Transverse colon (tissue), 4 donors: Measurements from ENCODE around the gene IGSF3. TPM values are rescaled to one million over a fixed set of nuclear protein-coding genes. Genes with fewer than 3 reads are reported as not detected.

Experiments
- DNase-seq: peaks from one replicate; pipeline ENCODE4 v3.0.0-alpha.2; 2019
- H3K27ac ChIP-seq, 4 donors: fragments of 200-600 bp; sonication (generic); 2 replicates each; pipeline ENCODE4 v1.5.1; 2016 to 2018; ENCODE audit warnings: inconsistent platforms in 4 of 4
- H3K27me3 ChIP-seq: fragments of 200-600 bp; sonication (generic); 2 replicates; pipeline ENCODE4 v1.5.1; 2017; ENCODE audit warnings: inconsistent platforms
- H3K36me3 ChIP-seq, 4 donors: fragments of 200-600 bp; sonication (generic); 2 replicates each; pipeline ENCODE4 v1.5.1; 2017 to 2019; ENCODE audit warnings: inconsistent platforms in 4 of 4
- H3K4me1 ChIP-seq, 4 donors: fragments of 200-600 bp; sonication (generic); 2 replicates each; pipeline ENCODE4 v1.5.1; 2017 to 2020; ENCODE audit warnings: inconsistent platforms in 4 of 4
- H3K4me3 ChIP-seq, 4 donors: fragments of 200-600 bp; sonication (generic); 1 replicate in 1 of 4; 2 replicates in 3 of 4; pipeline versions ENCODE4 v1.5.1 to v1.6.1; 2017 to 2019; ENCODE audit warnings: inconsistent platforms in 4 of 4
- H3K9me3 ChIP-seq, 2 donors: fragments of 200-600 bp; sonication (generic); 2 replicates each; pipeline ENCODE4 v1.5.1; 2017 to 2019; ENCODE audit warnings: inconsistent platforms in 2 of 2
- EP300 ChIP-seq: sonication (generic); formaldehyde crosslinking; IDR thresholded peaks from one replicate; pipeline ENCODE4 v1.6.1; 2017; ENCODE audit warnings: antibody characterized with exemption, low read depth
- POLR2A ChIP-seq: fragments of 450-650 bp; IDR thresholded peaks from one replicate; pipeline ENCODE4 v1.6.1; 2016; ENCODE audit warnings: antibody characterized with exemption, mild to moderate bottlenecking, moderate library complexity
- POLR2AphosphoS5 ChIP-seq, 3 donors: sonication (generic); formaldehyde crosslinking; IDR thresholded peaks; one replicate each; pipeline ENCODE4 v1.6.1; 2016; ENCODE audit warnings: antibody characterized with exemption in 3 of 3
- WGBS, 2 donors: methylation state at CpG; one replicate each; pipeline ENCODE4 v1.1.5; 2018; ENCODE audit warnings: low coverage in 1 of 2; 5-methylcytosine and 5-hydroxymethylcytosine counted together
- in situ Hi-C, 4 donors: fragments of 200-750 bp; cut with MboI; loops; one replicate each; pipeline versions ENCODE4 v1.15.0 to v1.15.1; 2017; ENCODE audit warnings: low sequenced_read_pairs in 3 of 4, low pct_ligation_motif_present in 1 of 4, low pct_unique_long_range_greater_than_20kb in 1 of 4
- intact Hi-C: fragments of 100-400 bp; cut with DNase I; formaldehyde crosslinking; loops from one replicate; pipeline ENCODE4 v1.15.1; 2023; ENCODE audit warnings: low total_unique reads
- total RNA-seq, 4 donors: library from RNA; depleted of rRNA; stranded (reverse); fragments of >200 nt; gene quantifications; one replicate each; pipeline ENCODE4 v1.1.0, GENCODE V29; 2016
- TF ChIP-seq, protein P1 (sequence below), 5 experiments: fragments of 200-600 bp in 3 of 5; fragments of 450-650 bp in 2 of 5; sonication (generic) in 3 of 5; IDR thresholded peaks; 1 replicate in 2 of 5; 2 replicates in 3 of 5; pipeline ENCODE4 v1.5.1; 2016 to 2017; ENCODE audit warnings: antibody characterized with exemption in 5 of 5, inconsistent platforms in 3 of 5, mild to moderate bottlenecking in 2 of 5, moderate library complexity in 1 of 5

Gene IGSF3
- total RNA-seq, 4 donors from 2014 or later: 36.7 to 75.8 (median 56.9) TPM

- Histone ChIP-seq H3K36me3 (no peaks in the 10 kb centered on the region), H3K27ac (no peak overlapping the region), H3K4me3 (no peak overlapping the region), H3K4me1 (peaks cover 0 to 32% (median 19%) of the 10 kb centered on the region in 4 donors), H3K9me3 (no peaks in the 10 kb centered on the region), H3K27me3 (no peaks in the 10 kb centered on the region)
- intact Hi-C loops: loop anchor here (10.0 kb wide), 1 partner anchor 482 kb away; no protein-coding TSS in a partner anchor
- TF ChIP-seq, protein P1, sequence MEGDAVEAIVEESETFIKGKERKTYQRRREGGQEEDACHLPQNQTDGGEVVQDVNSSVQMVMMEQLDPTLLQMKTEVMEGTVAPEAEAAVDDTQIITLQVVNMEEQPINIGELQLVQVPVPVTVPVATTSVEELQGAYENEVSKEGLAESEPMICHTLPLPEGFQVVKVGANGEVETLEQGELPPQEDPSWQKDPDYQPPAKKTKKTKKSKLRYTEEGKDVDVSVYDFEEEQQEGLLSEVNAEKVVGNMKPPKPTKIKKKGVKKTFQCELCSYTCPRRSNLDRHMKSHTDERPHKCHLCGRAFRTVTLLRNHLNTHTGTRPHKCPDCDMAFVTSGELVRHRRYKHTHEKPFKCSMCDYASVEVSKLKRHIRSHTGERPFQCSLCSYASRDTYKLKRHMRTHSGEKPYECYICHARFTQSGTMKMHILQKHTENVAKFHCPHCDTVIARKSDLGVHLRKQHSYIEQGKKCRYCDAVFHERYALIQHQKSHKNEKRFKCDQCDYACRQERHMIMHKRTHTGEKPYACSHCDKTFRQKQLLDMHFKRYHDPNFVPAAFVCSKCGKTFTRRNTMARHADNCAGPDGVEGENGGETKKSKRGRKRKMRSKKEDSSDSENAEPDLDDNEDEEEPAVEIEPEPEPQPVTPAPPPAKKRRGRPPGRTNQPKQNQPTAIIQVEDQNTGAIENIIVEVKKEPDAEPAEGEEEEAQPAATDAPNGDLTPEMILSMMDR (IDR thresholded peaks at IDR 0.05): no peak
- TF ChIP-seq POLR2A: no peak
- TF ChIP-seq POLR2AphosphoS5 (IDR thresholded peaks at IDR 0.05): no peak
- TF ChIP-seq EP300: no peak
- in situ Hi-C loops: no loop called here
- WGBS, 2 donors: 68 to 86% methylated on average over 4 of the region's 4 CpGs
- no peak for DNase-seq
Measured at GRCh38 chr1:116572771-116573430, 94.6 kb downstream of the IGSF3 start.

- DNase-seq: no peak
- no peaks in the 10 kb centered on the region for H3K9me3 ChIP-seq
- H3K36me3 ChIP-seq: no peaks in the 10 kb centered on the region
- 57 to 85% methylated on average over 1 to 2 of the region's 2 CpGs for WGBS, 2 donors
- H3K27ac ChIP-seq: no peak overlapping the region
- peaks cover 0 to 32% (median 19%) of the 10 kb centered on the region in 4 donors for H3K4me1 ChIP-seq
- intact Hi-C loops (loop anchor here (10.0 kb wide), 1 partner anchor 483 kb away; no protein-coding TSS in a partner anchor), in situ Hi-C loops (no loop called here)
- no peak overlapping the region for H3K4me3 ChIP-seq
- H3K27me3 ChIP-seq: no peaks in the 10 kb centered on the region
- no peak for TF ChIP-seq POLR2A
- no peak for TF ChIP-seq EP300
- TF ChIP-seq POLR2AphosphoS5 (IDR thresholded peaks at IDR 0.05): no peak
- TF ChIP-seq, protein P1 (IDR thresholded peaks at IDR 0.05): no peak
Measured at GRCh38 chr1:116572099-116572498, 95.4 kb downstream of the IGSF3 start.

DNA sequence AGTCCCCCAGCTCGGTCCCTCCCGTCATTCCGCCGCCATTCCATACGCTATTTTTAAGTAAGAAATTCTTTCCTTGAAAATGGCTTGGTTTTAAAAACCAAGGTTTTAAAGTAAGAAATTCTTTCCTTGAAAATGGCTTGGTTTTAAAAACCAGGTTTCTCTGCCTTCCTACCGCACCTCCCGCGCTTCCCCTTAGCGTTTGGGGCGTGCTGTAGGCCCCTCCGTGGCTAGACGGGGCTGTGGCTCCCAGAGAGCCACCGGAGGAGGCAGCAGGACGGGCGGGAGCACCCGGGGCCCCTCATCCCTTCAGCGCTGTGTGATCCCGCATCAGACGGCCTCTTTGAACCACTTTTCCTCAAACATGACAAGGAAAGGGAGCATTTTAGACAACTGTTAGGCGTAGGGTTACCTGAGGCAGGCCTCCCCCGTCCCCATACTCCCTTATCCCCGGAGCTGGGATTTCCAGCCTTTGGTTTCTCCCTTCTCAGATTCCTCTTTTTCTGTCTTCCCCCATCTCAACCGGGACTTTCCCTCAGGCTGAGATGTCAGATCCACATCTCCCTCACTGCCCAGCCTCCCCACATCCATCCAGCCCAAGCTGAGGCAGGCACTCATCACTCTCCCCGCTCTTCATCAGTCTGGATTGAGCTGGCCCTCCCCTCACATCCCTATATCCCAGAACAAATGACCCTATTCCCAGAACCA is 96.2 kb downstream of the IGSF3 start:
- peak overlapping the region; percentile 96 to 99 (median 98) for H3K27ac ChIP-seq
- H3K27me3 ChIP-seq: no peaks in the 10 kb centered on the region
- H3K36me3 ChIP-seq: no peaks in the 10 kb centered on the region
- in situ Hi-C loops: no loop called here
- DNase-seq: no peak
- TF ChIP-seq, protein P1 (IDR thresholded peaks at IDR 0.05): no peak
- TF ChIP-seq POLR2AphosphoS5 (IDR thresholded peaks at IDR 0.05): no peak
- TF ChIP-seq POLR2A: no peak
- TF ChIP-seq EP300: no peak
- intact Hi-C loops: loop anchor here (10.0 kb wide), 1 partner anchor 483 kb away; no protein-coding TSS in a partner anchor
- H3K4me1 ChIP-seq: peaks cover 0 to 36% (median 19%) of the 10 kb centered on the region in 4 donors
- WGBS, 2 donors: 11 to 60% methylated on average over 2 to 24 of the region's 24 CpGs
- peak overlapping the region; percentile 6 to 83 (median 67) for H3K4me3 ChIP-seq
- no peaks in the 10 kb centered on the region for H3K9me3 ChIP-seq
